Neural cell (in vitro differentiated cells): Measurements from ENCODE around the gene PTPRF. TPM values are rescaled to one million over a fixed set of nuclear protein-coding genes. Genes with fewer than 3 reads are reported as not detected.

Experiments used
- H2AFZ ChIP-seq: fragments of 200-600, 300-800 bp; sonication (generic), shearing (Covaris generic); 2 replicates; pipeline ENCODE4 v1.6.0; 2014; ENCODE audit warnings: low read depth, mild to moderate bottlenecking, antibody characterized with exemption, low read length, moderate library complexity
- H3F3A ChIP-seq: fragments of 200-600 bp; shearing (Covaris generic); 2 replicates; pipeline ENCODE4 v1.6.1; 2016; ENCODE audit warnings: mild to moderate bottlenecking, moderate library complexity, mixed read lengths, antibody characterized with exemption, low read length; ENCODE audit not compliant: insufficient read depth, poor library complexity, severe bottlenecking
- H3K27ac ChIP-seq: fragments of 200-600, 300-800 bp; sonication (generic), shearing (Covaris generic); 2 replicates; pipeline ENCODE4 v1.5.1; 2014; ENCODE audit warnings: mild to moderate bottlenecking, low read length, moderate library complexity
- H3K27me3 ChIP-seq: fragments of 300-800, 200-600 bp; sonication (generic), shearing (Covaris generic); 2 replicates; pipeline ENCODE4 v1.6.0; 2014; ENCODE audit warnings: mild to moderate bottlenecking, low read depth, low read length, moderate library complexity; ENCODE audit not compliant: insufficient read depth
- H3K36me3 ChIP-seq: fragments of 300-800, 200-600 bp; sonication (generic), shearing (Covaris generic); 2 replicates; pipeline ENCODE4 v1.5.1; 2014; ENCODE audit warnings: mild to moderate bottlenecking, antibody characterized with exemption, low read length, moderate library complexity; ENCODE audit not compliant: insufficient read depth
- H3K4me2 ChIP-seq: fragments of 300-800, 200-600 bp; sonication (generic), shearing (Covaris generic); 2 replicates; pipeline ENCODE4 v1.6.0; 2014; ENCODE audit warnings: mild to moderate bottlenecking, low read length
- H3K4me3 ChIP-seq: fragments of 300-800, 200-600 bp; sonication (generic), shearing (Covaris generic); 2 replicates; pipeline ENCODE4 v1.5.1; 2014; ENCODE audit warnings: mild to moderate bottlenecking, low read length, moderate library complexity
- H3K79me2 ChIP-seq: fragments of 200-600 bp; shearing (Covaris generic); replicated peaks from 2 replicates; pipeline ENCODE4 v1.6.0; 2014; ENCODE audit warnings: mild to moderate bottlenecking, low read length, moderate library complexity; ENCODE audit not compliant: insufficient read depth
- H3K9ac ChIP-seq: fragments of 300-800, 200-600 bp; sonication (generic), shearing (Covaris generic); 2 replicates; pipeline ENCODE4 v1.6.1; 2016; ENCODE audit warnings: mild to moderate bottlenecking, low read length, mixed read lengths
- H3K9me2 ChIP-seq: fragments of 200-600 bp; shearing (Covaris generic); 2 replicates; pipeline ENCODE4 v1.6.1; 2016; ENCODE audit warnings: mild to moderate bottlenecking, low read length, mixed read lengths; ENCODE audit not compliant: insufficient read depth
- H3K9me3 ChIP-seq: fragments of 200-600, 300-800 bp; sonication (generic), shearing (Covaris generic); 2 replicates; pipeline ENCODE4 v1.6.1; 2016; ENCODE audit warnings: mild to moderate bottlenecking, mixed run types, low read length, moderate library complexity, mixed read lengths
- H4K20me1 ChIP-seq: fragments of 200-600 bp; shearing (Covaris generic); 2 replicates; pipeline ENCODE4 v1.6.1; 2016; ENCODE audit warnings: mild to moderate bottlenecking, mixed run types; ENCODE audit not compliant: insufficient read depth
- EP300 ChIP-seq: fragments of 450-650 bp; conservative IDR thresholded peaks from 2 replicates; pipeline ENCODE4 v1.6.1; 2014; ENCODE audit warnings: antibody characterized with exemption, mild to moderate bottlenecking, moderate library complexity; ENCODE audit not compliant: poor library complexity, severe bottlenecking
- EZH2 ChIP-seq: fragments of 200-600, 300-800 bp; shearing (Covaris generic), sonication (generic); IDR thresholded peaks from 2 replicates; pipeline ENCODE4 v1.6.1; 2014; ENCODE audit warnings: antibody characterized with exemption, low read length, borderline replicate concordance, mild to moderate bottlenecking; ENCODE audit not compliant: insufficient read depth, poor library complexity, severe bottlenecking
- MXI1 ChIP-seq: fragments of 450-650 bp; conservative IDR thresholded peaks from 2 replicates; pipeline ENCODE4 v1.6.1; 2014; ENCODE audit warnings: antibody characterized with exemption, mild to moderate bottlenecking; ENCODE audit not compliant: poor library complexity, severe bottlenecking
- POLR2AphosphoS5 ChIP-seq: IDR thresholded peaks from 2 replicates; pipeline ENCODE4 v1.6.1; 2012
- RAD21 ChIP-seq: fragments of 450-650 bp; conservative IDR thresholded peaks from 2 replicates; pipeline ENCODE4 v1.6.1; 2014; ENCODE audit warnings: antibody characterized with exemption, mild to moderate bottlenecking, moderate library complexity
- SMC3 ChIP-seq: fragments of 450-650 bp; conservative IDR thresholded peaks from 2 replicates; pipeline ENCODE4 v1.6.1; 2014; ENCODE audit warnings: antibody characterized with exemption, mild to moderate bottlenecking, moderate library complexity; ENCODE audit not compliant: poor library complexity
- TAF1 ChIP-seq: IDR thresholded peaks from 2 replicates; pipeline ENCODE4 v1.6.1; 2012; ENCODE audit warnings: low read depth
- polyA plus RNA-seq: library from polyadenylated mRNA; depleted of rRNA; stranded (reverse); fragments of >200 nt; gene quantifications from 2 replicates; pipeline ENCODE4 v1.2.3, GENCODE V29; 2014
- TF ChIP-seq, protein P1 (sequence below): IDR thresholded peaks from 2 replicates; pipeline ENCODE4 v1.6.1; 2012; ENCODE audit warnings: borderline replicate concordance
- TF ChIP-seq, protein P2 (sequence below): fragments of 450-650 bp; IDR thresholded peaks from 2 replicates; pipeline ENCODE4 v1.5.1; 2014; ENCODE audit warnings: antibody characterized with exemption, mild to moderate bottlenecking, moderate library complexity; ENCODE audit not compliant: poor library complexity, severe bottlenecking

PTPRF gene
- polyA plus RNA-seq, 1 donor from 2014 or later, result 66.6 TPM

DNA sequence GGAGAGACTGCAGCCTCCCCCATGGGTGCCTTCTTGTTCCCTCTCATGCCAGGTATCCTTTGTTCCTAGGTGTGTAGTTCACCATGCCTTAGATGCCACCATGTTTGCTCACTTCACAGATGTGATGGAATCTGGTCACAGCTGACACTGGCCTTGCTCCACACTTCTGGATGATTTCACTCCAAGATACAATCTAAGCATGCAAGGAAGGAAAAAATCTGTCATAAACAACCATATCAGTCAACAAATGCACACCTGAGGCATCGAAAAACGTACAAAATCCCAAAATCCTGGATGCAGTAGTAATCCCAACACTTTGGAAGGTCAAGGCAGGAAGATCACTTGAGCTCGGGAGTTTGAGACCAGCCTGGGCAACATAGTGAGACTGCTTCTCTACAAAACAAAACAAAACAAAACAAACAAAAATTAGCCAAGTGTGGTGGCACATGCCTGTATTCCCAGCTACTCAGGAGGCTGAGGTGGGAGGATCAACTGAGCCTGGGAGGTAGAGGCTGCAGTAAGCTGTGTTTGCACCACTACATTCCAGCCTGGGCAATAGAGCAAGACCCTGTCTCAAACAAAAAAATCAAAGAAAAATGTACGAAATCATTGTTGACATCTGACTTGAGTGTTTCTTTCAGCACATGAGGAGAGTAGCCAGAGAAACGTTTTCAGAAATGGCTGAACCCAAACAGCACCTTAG lies 17.1 kb upstream of the PTPRF start:
- Histone ChIP-seq H2AFZ (no peak overlapping the region), H4K20me1 (no peaks in the 10 kb centered on the region), H3K79me2 (no peaks in the 10 kb centered on the region), H3K4me2 (no peak overlapping the region), H3F3A (no peaks in the 10 kb centered on the region), H3K9ac (no peak overlapping the region), H3K9me2 (no peaks in the 10 kb centered on the region), H3K27me3 (no peaks in the 10 kb centered on the region), H3K36me3 (no peaks in the 10 kb centered on the region), H3K27ac (no peak overlapping the region), H3K4me3 (no peak overlapping the region), H3K9me3 (peaks cover 3% of the 10 kb centered on the region)
- TF ChIP-seq TAF1, result no peak
- TF ChIP-seq, protein P1, sequence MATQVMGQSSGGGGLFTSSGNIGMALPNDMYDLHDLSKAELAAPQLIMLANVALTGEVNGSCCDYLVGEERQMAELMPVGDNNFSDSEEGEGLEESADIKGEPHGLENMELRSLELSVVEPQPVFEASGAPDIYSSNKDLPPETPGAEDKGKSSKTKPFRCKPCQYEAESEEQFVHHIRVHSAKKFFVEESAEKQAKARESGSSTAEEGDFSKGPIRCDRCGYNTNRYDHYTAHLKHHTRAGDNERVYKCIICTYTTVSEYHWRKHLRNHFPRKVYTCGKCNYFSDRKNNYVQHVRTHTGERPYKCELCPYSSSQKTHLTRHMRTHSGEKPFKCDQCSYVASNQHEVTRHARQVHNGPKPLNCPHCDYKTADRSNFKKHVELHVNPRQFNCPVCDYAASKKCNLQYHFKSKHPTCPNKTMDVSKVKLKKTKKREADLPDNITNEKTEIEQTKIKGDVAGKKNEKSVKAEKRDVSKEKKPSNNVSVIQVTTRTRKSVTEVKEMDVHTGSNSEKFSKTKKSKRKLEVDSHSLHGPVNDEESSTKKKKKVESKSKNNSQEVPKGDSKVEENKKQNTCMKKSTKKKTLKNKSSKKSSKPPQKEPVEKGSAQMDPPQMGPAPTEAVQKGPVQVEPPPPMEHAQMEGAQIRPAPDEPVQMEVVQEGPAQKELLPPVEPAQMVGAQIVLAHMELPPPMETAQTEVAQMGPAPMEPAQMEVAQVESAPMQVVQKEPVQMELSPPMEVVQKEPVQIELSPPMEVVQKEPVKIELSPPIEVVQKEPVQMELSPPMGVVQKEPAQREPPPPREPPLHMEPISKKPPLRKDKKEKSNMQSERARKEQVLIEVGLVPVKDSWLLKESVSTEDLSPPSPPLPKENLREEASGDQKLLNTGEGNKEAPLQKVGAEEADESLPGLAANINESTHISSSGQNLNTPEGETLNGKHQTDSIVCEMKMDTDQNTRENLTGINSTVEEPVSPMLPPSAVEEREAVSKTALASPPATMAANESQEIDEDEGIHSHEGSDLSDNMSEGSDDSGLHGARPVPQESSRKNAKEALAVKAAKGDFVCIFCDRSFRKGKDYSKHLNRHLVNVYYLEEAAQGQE, result no peak
- TF ChIP-seq RAD21, result no peak
- TF ChIP-seq EP300, result no peak
- TF ChIP-seq, protein P2, sequence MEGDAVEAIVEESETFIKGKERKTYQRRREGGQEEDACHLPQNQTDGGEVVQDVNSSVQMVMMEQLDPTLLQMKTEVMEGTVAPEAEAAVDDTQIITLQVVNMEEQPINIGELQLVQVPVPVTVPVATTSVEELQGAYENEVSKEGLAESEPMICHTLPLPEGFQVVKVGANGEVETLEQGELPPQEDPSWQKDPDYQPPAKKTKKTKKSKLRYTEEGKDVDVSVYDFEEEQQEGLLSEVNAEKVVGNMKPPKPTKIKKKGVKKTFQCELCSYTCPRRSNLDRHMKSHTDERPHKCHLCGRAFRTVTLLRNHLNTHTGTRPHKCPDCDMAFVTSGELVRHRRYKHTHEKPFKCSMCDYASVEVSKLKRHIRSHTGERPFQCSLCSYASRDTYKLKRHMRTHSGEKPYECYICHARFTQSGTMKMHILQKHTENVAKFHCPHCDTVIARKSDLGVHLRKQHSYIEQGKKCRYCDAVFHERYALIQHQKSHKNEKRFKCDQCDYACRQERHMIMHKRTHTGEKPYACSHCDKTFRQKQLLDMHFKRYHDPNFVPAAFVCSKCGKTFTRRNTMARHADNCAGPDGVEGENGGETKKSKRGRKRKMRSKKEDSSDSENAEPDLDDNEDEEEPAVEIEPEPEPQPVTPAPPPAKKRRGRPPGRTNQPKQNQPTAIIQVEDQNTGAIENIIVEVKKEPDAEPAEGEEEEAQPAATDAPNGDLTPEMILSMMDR, result no peak

DNA sequence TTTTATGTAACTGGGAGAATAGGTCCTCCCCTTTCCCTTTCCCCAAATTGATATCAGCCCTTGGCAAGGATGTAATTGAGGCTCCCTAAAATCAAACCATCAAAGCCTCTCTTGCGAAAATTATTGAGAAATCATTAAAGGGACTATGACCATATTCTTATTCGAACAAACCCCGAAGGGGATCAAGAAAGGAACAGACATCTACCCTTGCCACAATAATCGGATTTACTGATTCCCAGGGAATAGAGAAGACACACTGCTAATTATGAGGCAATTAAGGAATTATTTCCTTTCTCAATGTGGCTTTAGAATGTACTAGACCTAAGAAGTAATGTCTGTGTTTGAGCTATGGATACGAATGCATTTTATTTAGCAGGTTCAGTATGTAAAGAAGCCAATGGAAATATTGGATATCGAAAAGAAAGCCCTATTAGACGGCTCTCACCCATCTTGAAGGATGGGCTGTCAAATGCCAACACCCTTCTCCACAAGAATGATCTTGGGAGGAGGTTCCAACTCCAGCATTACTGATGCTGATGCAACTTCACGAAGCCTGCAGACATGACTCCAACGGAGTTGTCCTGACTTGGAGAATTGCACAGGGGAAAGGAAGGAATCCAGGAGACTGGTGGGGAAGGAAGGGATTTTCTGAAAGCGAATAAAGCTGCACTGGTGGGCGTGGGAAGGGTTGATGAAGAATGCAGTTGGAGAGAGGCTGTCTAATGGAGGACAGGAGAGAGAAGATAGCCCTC lies 11.6 kb upstream of the PTPRF start:
- Histone ChIP-seq H3K4me2 (no peak overlapping the region), H3K36me3 (no peaks in the 10 kb centered on the region), H3F3A (no peaks in the 10 kb centered on the region), H3K79me2 (no peaks in the 10 kb centered on the region), H3K9me2 (no peaks in the 10 kb centered on the region), H4K20me1 (no peaks in the 10 kb centered on the region), H3K27ac (no peak overlapping the region), H3K4me3 (no peak overlapping the region), H2AFZ (no peak overlapping the region), H3K9ac (no peak overlapping the region), H3K27me3 (no peaks in the 10 kb centered on the region), H3K9me3 (no peaks in the 10 kb centered on the region)
- no peak for TF ChIP-seq EZH2
- no peak for TF ChIP-seq SMC3
- TF ChIP-seq RAD21, result no peak
- TF ChIP-seq, protein P2, result no peak
- TF ChIP-seq POLR2AphosphoS5, result no peak
- TF ChIP-seq, protein P1, result no peak
- TF ChIP-seq MXI1, result no peak
- TF ChIP-seq EP300, result no peak
- no peak for TF ChIP-seq TAF1
